HepG2 (cell line): ENCODE results near the gene C1QTNF5. TPM values are rescaled to one million over a fixed set of nuclear protein-coding genes. Genes with fewer than 3 reads are reported as not detected.

Source experiments
- HMG20A ChIP-seq: IDR thresholded peaks from 2 replicates; pipeline ENCODE4 v1.6.1; 2016; ENCODE audit warnings: borderline replicate concordance
- HNRNPK ChIP-seq: fragments of 200-400 bp; formaldehyde crosslinking; IDR thresholded peaks from 2 replicates; pipeline ENCODE4 v1.6.1; 2018; ENCODE audit warnings: low read length, low read depth, moderate library complexity, mild to moderate bottlenecking; ENCODE audit not compliant: poor library complexity, severe bottlenecking
- NCOA2 ChIP-seq: sonication (generic); formaldehyde crosslinking; IDR thresholded peaks from 2 replicates; pipeline ENCODE4 v1.8.0; 2022; ENCODE audit warnings: inconsistent platforms
- PHF8 ChIP-seq: sonication (generic); formaldehyde crosslinking; IDR thresholded peaks from 2 replicates; pipeline ENCODE4 v1.5.0; 2020; ENCODE audit warnings: missing genetic modification reagents
- ZNF225 ChIP-seq: sonication (generic); formaldehyde crosslinking; IDR thresholded peaks from 2 replicates; pipeline ENCODE4 v1.4.0; 2020; ENCODE audit warnings: mild to moderate bottlenecking, missing genetic modification reagents
- ZNF549 ChIP-seq: sonication (generic); formaldehyde crosslinking; IDR thresholded peaks from 2 replicates; pipeline ENCODE4 v1.5.0; 2020; ENCODE audit warnings: missing genetic modification reagents
- ZNF768 ChIP-seq: sonication (generic); formaldehyde crosslinking; IDR thresholded peaks from 2 replicates; pipeline ENCODE4 v1.4.0; 2020; ENCODE audit warnings: missing genetic modification reagents
- polyA plus RNA-seq, 8 experiments: library from polyadenylated mRNA; depleted of rRNA in 3 of 8; stranded (reverse) in 7 of 8; unstranded in 1 of 8; fragments of >200 nt; fragmentation: Illumina TruSeq in 4 of 8; extraction: Trizol in 4 of 8; gene quantifications; 2 replicates each; pipeline versions ENCODE4 v1.2.1 to v1.2.3, GENCODE V29; 2011 to 2016; ENCODE audit warnings: low read depth in 4 of 8, missing spikeins in 1 of 8, mixed read lengths in 1 of 8; ENCODE audit not compliant: insufficient read depth in 1 of 8
- total RNA-seq, 5 experiments: library from RNA; depleted of rRNA; stranded (reverse); fragments of >200 nt; fragmentation: Illumina TruSeq; extraction: Trizol; gene quantifications; 2 replicates each; pipeline ENCODE4 v1.2.3, GENCODE V29; 2016; ENCODE audit warnings: low read depth in 1 of 5
- TF ChIP-seq, protein P1 (sequence below): sonication (generic); formaldehyde crosslinking; IDR thresholded peaks from 2 replicates; pipeline ENCODE4 v1.4.0; 2020; ENCODE audit warnings: missing genetic modification reagents, borderline replicate concordance
- TF ChIP-seq, protein P2 (sequence below): sonication (generic); formaldehyde crosslinking; conservative IDR thresholded peaks from 2 replicates; pipeline ENCODE4 v1.4.0; 2020; ENCODE audit warnings: mild to moderate bottlenecking, missing genetic modification reagents, moderate library complexity
- TF ChIP-seq, protein P3 (sequence below): sonication (generic); formaldehyde crosslinking; conservative IDR thresholded peaks from 2 replicates; pipeline ENCODE4 v1.8.0; 2022; ENCODE audit warnings: mild to moderate bottlenecking, moderate library complexity, missing genetic modification reagents
- TF ChIP-seq, protein P4 (sequence below): sonication (generic); formaldehyde crosslinking; IDR thresholded peaks from 2 replicates; pipeline ENCODE4 v1.5.1; 2020; ENCODE audit warnings: mild to moderate bottlenecking, missing genetic modification reagents, borderline replicate concordance
- TF ChIP-seq, protein P5 (sequence below): sonication (generic); formaldehyde crosslinking; IDR thresholded peaks from 2 replicates; pipeline ENCODE4 v1.9.0; 2022; ENCODE audit warnings: missing genetic modification reagents, mild to moderate bottlenecking, borderline replicate concordance

Gene C1QTNF5
- total and polyA plus RNA-seq, 2 of the 13 experiments (the other 11 are each of a cell fraction or from before 2014, with no cell fraction given): 0.86 to 1.2 TPM

DNA sequence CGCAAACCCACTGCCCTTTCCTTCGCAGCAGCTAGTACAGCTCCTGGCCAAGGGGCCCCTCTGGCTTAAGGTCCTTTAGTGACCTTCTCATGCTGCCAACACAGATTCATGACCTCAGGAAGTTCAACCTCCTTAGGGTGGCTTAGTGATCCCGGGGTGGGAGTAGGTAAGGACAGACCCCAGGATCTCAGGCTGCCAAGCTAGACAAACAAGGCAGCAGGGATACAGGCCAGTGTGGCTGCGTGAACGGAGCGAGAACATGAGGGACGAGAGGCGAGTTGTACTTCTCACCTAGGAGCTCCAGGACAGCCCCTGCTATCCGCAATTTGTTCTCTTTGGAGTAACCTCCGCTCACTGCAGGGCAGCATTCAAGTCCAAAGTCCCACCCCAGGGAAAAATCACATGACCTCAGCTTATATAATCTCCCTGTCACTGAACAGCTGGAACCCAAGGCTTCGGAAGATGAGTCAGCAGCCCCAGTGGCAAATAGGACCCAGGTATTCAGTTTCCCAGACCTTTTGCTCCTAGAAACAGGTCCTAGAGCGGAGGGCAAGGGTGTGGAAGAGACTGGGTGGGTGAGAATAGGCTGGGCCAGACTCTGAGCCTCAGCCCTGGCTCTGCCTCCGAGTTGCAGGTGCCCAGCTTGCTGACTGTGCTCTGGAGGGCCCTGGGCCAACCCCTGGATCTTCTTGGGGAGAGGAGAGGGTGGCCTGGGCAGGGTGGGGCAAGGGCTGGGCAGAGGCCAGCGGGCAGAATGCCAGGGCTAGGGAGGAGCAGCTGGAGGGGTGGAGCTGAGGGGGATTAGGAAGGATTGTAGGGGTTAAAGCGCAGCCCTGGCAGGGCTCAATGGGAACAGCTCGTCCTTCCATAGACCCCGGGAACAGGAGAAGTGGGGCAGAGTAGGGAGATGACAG is 27.7 kb upstream of the C1QTNF5 start (continued):
- TF ChIP-seq, protein P1, sequence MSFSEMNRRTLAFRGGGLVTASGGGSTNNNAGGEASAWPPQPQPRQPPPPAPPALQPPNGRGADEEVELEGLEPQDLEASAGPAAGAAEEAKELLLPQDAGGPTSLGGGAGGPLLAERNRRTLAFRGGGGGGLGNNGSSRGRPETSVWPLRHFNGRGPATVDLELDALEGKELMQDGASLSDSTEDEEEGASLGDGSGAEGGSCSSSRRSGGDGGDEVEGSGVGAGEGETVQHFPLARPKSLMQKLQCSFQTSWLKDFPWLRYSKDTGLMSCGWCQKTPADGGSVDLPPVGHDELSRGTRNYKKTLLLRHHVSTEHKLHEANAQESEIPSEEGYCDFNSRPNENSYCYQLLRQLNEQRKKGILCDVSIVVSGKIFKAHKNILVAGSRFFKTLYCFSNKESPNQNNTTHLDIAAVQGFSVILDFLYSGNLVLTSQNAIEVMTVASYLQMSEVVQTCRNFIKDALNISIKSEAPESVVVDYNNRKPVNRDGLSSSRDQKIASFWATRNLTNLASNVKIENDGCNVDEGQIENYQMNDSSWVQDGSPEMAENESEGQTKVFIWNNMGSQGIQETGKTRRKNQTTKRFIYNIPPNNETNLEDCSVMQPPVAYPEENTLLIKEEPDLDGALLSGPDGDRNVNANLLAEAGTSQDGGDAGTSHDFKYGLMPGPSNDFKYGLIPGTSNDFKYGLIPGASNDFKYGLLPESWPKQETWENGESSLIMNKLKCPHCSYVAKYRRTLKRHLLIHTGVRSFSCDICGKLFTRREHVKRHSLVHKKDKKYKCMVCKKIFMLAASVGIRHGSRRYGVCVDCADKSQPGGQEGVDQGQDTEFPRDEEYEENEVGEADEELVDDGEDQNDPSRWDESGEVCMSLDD (CRISPR knock-in tag): peak; percentile 48; the same call in 1 of the 2 replicates
- TF ChIP-seq ZNF549 (CRISPR knock-in tag) (peak; percentile 92; the same call in 1 of the 2 replicates), ZNF225 (no peak), HMG20A (CRISPR knock-in tag) (no peak; the same call in none of the 2 replicates), ZNF768 (CRISPR knock-in tag) (no peak), PHF8 (CRISPR knock-in tag) (peak; percentile 37; the same call in 1 of the 2 replicates), HNRNPK (peak; percentile 15), NCOA2 (CRISPR knock-in tag) (peak; percentile 78)
- TF ChIP-seq, protein P2, sequence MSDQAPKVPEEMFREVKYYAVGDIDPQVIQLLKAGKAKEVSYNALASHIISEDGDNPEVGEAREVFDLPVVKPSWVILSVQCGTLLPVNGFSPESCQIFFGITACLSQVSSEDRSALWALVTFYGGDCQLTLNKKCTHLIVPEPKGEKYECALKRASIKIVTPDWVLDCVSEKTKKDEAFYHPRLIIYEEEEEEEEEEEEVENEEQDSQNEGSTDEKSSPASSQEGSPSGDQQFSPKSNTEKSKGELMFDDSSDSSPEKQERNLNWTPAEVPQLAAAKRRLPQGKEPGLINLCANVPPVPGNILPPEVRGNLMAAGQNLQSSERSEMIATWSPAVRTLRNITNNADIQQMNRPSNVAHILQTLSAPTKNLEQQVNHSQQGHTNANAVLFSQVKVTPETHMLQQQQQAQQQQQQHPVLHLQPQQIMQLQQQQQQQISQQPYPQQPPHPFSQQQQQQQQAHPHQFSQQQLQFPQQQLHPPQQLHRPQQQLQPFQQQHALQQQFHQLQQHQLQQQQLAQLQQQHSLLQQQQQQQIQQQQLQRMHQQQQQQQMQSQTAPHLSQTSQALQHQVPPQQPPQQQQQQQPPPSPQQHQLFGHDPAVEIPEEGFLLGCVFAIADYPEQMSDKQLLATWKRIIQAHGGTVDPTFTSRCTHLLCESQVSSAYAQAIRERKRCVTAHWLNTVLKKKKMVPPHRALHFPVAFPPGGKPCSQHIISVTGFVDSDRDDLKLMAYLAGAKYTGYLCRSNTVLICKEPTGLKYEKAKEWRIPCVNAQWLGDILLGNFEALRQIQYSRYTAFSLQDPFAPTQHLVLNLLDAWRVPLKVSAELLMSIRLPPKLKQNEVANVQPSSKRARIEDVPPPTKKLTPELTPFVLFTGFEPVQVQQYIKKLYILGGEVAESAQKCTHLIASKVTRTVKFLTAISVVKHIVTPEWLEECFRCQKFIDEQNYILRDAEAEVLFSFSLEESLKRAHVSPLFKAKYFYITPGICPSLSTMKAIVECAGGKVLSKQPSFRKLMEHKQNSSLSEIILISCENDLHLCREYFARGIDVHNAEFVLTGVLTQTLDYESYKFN (CRISPR knock-in tag): peak; percentile 92
- TF ChIP-seq, protein P3, sequence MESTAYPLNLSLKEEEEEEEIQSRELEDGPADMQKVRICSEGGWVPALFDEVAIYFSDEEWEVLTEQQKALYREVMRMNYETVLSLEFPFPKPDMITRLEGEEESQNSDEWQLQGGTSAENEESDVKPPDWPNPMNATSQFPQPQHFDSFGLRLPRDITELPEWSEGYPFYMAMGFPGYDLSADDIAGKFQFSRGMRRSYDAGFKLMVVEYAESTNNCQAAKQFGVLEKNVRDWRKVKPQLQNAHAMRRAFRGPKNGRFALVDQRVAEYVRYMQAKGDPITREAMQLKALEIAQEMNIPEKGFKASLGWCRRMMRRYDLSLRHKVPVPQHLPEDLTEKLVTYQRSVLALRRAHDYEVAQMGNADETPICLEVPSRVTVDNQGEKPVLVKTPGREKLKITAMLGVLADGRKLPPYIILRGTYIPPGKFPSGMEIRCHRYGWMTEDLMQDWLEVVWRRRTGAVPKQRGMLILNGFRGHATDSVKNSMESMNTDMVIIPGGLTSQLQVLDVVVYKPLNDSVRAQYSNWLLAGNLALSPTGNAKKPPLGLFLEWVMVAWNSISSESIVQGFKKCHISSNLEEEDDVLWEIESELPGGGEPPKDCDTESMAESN (CRISPR knock-in tag): no peak
- TF ChIP-seq, protein P4, sequence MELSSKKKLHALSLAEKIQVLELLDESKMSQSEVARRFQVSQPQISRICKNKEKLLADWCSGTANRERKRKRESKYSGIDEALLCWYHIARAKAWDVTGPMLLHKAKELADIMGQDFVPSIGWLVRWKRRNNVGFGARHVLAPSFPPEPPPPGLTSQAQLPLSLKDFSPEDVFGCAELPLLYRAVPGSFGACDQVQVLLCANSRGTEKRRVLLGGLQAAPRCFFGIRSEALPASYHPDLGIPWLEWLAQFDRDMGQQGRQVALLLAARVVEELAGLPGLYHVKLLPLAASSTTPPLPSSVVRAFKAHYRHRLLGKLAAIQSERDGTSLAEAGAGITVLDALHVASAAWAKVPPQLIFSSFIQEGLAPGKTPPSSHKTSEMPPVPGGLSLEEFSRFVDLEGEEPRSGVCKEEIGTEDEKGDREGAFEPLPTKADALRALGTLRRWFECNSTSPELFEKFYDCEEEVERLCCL (CRISPR knock-in tag): no peak
- TF ChIP-seq, protein P5, sequence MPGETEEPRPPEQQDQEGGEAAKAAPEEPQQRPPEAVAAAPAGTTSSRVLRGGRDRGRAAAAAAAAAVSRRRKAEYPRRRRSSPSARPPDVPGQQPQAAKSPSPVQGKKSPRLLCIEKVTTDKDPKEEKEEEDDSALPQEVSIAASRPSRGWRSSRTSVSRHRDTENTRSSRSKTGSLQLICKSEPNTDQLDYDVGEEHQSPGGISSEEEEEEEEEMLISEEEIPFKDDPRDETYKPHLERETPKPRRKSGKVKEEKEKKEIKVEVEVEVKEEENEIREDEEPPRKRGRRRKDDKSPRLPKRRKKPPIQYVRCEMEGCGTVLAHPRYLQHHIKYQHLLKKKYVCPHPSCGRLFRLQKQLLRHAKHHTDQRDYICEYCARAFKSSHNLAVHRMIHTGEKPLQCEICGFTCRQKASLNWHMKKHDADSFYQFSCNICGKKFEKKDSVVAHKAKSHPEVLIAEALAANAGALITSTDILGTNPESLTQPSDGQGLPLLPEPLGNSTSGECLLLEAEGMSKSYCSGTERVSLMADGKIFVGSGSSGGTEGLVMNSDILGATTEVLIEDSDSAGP (CRISPR knock-in tag): peak; percentile 78; the same call in 1 of the 2 replicates
